ENCODE results near the gene CNTN3. TPM values are rescaled to one million over a fixed set of nuclear protein-coding genes. Genes with fewer than 3 reads are reported as not detected.

Gene CNTN3
- total RNA-seq, 1 donor from 2014 or later = 3.7 TPM

- Histone ChIP-seq H3K4me1 (ENCODE audit: control insufficient read depth in 3 of 3, insufficient read depth in 3 of 3, low read length in 3 of 3) (peaks cover 0 to 5% (median 4%) of the 10 kb centered on the region in 3 donors), H3K4me3 (ENCODE audit: low read length in 3 of 3) (no peak overlapping the region), H3K27ac (ENCODE audit: low read depth, low read length) (no peak overlapping the region), H3K9ac (ENCODE audit: low read depth in 1 of 3, low read length in 3 of 3) (no peak overlapping the region), H3K36me3 (ENCODE audit: control insufficient read depth in 3 of 3, insufficient read depth in 3 of 3, low read length in 3 of 3) (no peaks in the 10 kb centered on the region), H3K9me3 (ENCODE audit: control insufficient read depth in 3 of 3, low read length in 3 of 3) (no peaks in the 10 kb centered on the region), H3K27me3 (ENCODE audit: control insufficient read depth in 3 of 3, insufficient read depth in 3 of 3, low read length in 3 of 3) (no peaks in the 10 kb centered on the region)
Observed at GRCh38 chr3:74639681-74640080, 25.2 kb upstream of the CNTN3 start.

- no peaks in the 10 kb centered on the region for H3K27me3 ChIP-seq (ENCODE audit: control insufficient read depth in 3 of 3, insufficient read depth in 3 of 3, low read length in 3 of 3)
- H3K9ac ChIP-seq (ENCODE audit: low read depth in 1 of 3, low read length in 3 of 3) = no peak overlapping the region
- no peaks in the 10 kb centered on the region for H3K4me1 ChIP-seq (ENCODE audit: control insufficient read depth in 3 of 3, insufficient read depth in 3 of 3, low read length in 3 of 3)
- H3K4me3 ChIP-seq (ENCODE audit: low read length in 3 of 3) = no peak overlapping the region
- H3K27ac ChIP-seq (ENCODE audit: low read depth, low read length) = no peak overlapping the region
- H3K9me3 ChIP-seq (ENCODE audit: control insufficient read depth in 3 of 3, low read length in 3 of 3) = no peaks in the 10 kb centered on the region
- H3K36me3 ChIP-seq (ENCODE audit: control insufficient read depth in 3 of 3, insufficient read depth in 3 of 3, low read length in 3 of 3) = no peaks in the 10 kb centered on the region
Observed at GRCh38 chr3:74636981-74637380, 22.5 kb upstream of the CNTN3 start.

GRCh38 chr3:74633021-74633420 is 18.6 kb upstream of the CNTN3 start:
- Histone ChIP-seq H3K36me3 (ENCODE audit: control insufficient read depth in 3 of 3, insufficient read depth in 3 of 3, low read length in 3 of 3) (no peaks in the 10 kb centered on the region), H3K4me3 (ENCODE audit: low read length in 3 of 3) (no peak overlapping the region), H3K4me1 (ENCODE audit: control insufficient read depth in 3 of 3, insufficient read depth in 3 of 3, low read length in 3 of 3) (no peaks in the 10 kb centered on the region), H3K9ac (ENCODE audit: low read depth in 1 of 3, low read length in 3 of 3) (no peak overlapping the region), H3K27me3 (ENCODE audit: control insufficient read depth in 3 of 3, insufficient read depth in 3 of 3, low read length in 3 of 3) (no peaks in the 10 kb centered on the region), H3K9me3 (ENCODE audit: control insufficient read depth in 3 of 3, low read length in 3 of 3) (no peaks in the 10 kb centered on the region), H3K27ac (ENCODE audit: low read depth, low read length) (no peak overlapping the region)

- no peak overlapping the region for H3K4me3 ChIP-seq (ENCODE audit: low read length in 3 of 3)
- H3K36me3 ChIP-seq (ENCODE audit: control insufficient read depth in 3 of 3, insufficient read depth in 3 of 3, low read length in 3 of 3) = no peaks in the 10 kb centered on the region
- H3K9me3 ChIP-seq (ENCODE audit: control insufficient read depth in 3 of 3, low read length in 3 of 3) = no peaks in the 10 kb centered on the region
- no peak overlapping the region for H3K27ac ChIP-seq (ENCODE audit: low read depth, low read length)
- no peaks in the 10 kb centered on the region for H3K27me3 ChIP-seq (ENCODE audit: control insufficient read depth in 3 of 3, insufficient read depth in 3 of 3, low read length in 3 of 3)
- no peak overlapping the region for H3K9ac ChIP-seq (ENCODE audit: low read depth in 1 of 3, low read length in 3 of 3)
- no peaks in the 10 kb centered on the region for H3K4me1 ChIP-seq (ENCODE audit: control insufficient read depth in 3 of 3, insufficient read depth in 3 of 3, low read length in 3 of 3)
Observed at GRCh38 chr3:74631351-74632140, 17.1 kb upstream of the CNTN3 start.

- no peaks in the 10 kb centered on the region for H3K4me1 ChIP-seq (ENCODE audit: control insufficient read depth in 3 of 3, insufficient read depth in 3 of 3, low read length in 3 of 3)
- no peak overlapping the region for H3K4me3 ChIP-seq (ENCODE audit: low read length in 3 of 3)
- H3K9me3 ChIP-seq (ENCODE audit: control insufficient read depth in 3 of 3, low read length in 3 of 3) = no peaks in the 10 kb centered on the region
- no peak overlapping the region for H3K27ac ChIP-seq (ENCODE audit: low read depth, low read length)
- no peak overlapping the region for H3K9ac ChIP-seq (ENCODE audit: low read depth in 1 of 3, low read length in 3 of 3)
- no peaks in the 10 kb centered on the region for H3K27me3 ChIP-seq (ENCODE audit: control insufficient read depth in 3 of 3, insufficient read depth in 3 of 3, low read length in 3 of 3)
- H3K36me3 ChIP-seq (ENCODE audit: control insufficient read depth in 3 of 3, insufficient read depth in 3 of 3, low read length in 3 of 3) = no peaks in the 10 kb centered on the region
Observed at GRCh38 chr3:74630602-74631001, 16.1 kb upstream of the CNTN3 start.

GRCh38 chr3:74626011-74626410 is 11.6 kb upstream of the CNTN3 start:
- no peak overlapping the region for H3K27ac ChIP-seq (ENCODE audit: low read depth, low read length)
- no peak overlapping the region for H3K9ac ChIP-seq (ENCODE audit: low read depth in 1 of 3, low read length in 3 of 3)
- H3K27me3 ChIP-seq (ENCODE audit: control insufficient read depth in 3 of 3, insufficient read depth in 3 of 3, low read length in 3 of 3) = no peaks in the 10 kb centered on the region
- no peaks in the 10 kb centered on the region for H3K4me1 ChIP-seq (ENCODE audit: control insufficient read depth in 3 of 3, insufficient read depth in 3 of 3, low read length in 3 of 3)
- H3K9me3 ChIP-seq (ENCODE audit: control insufficient read depth in 3 of 3, low read length in 3 of 3) = no peaks in the 10 kb centered on the region
- H3K4me3 ChIP-seq (ENCODE audit: low read length in 3 of 3) = no peak overlapping the region
- H3K36me3 ChIP-seq (ENCODE audit: control insufficient read depth in 3 of 3, insufficient read depth in 3 of 3, low read length in 3 of 3) = no peaks in the 10 kb centered on the region

- no peak overlapping the region for H3K27ac ChIP-seq (ENCODE audit: low read depth, low read length)
- no peak overlapping the region for H3K9ac ChIP-seq (ENCODE audit: low read depth in 1 of 3, low read length in 3 of 3)
- no peaks in the 10 kb centered on the region for H3K36me3 ChIP-seq (ENCODE audit: control insufficient read depth in 3 of 3, insufficient read depth in 3 of 3, low read length in 3 of 3)
- H3K4me3 ChIP-seq (ENCODE audit: low read length in 3 of 3) = no peak overlapping the region
- H3K27me3 ChIP-seq (ENCODE audit: control insufficient read depth in 3 of 3, insufficient read depth in 3 of 3, low read length in 3 of 3) = no peaks in the 10 kb centered on the region
- H3K4me1 ChIP-seq (ENCODE audit: control insufficient read depth in 3 of 3, insufficient read depth in 3 of 3, low read length in 3 of 3) = no peaks in the 10 kb centered on the region
- H3K9me3 ChIP-seq (ENCODE audit: control insufficient read depth in 3 of 3, low read length in 3 of 3) = no peaks in the 10 kb centered on the region
Observed at GRCh38 chr3:74624301-74624700, 9.8 kb upstream of the CNTN3 start.

- H3K9me3 ChIP-seq (ENCODE audit: control insufficient read depth in 3 of 3, low read length in 3 of 3) = no peaks in the 10 kb centered on the region
- H3K36me3 ChIP-seq (ENCODE audit: control insufficient read depth in 3 of 3, insufficient read depth in 3 of 3, low read length in 3 of 3) = no peaks in the 10 kb centered on the region
- H3K4me1 ChIP-seq (ENCODE audit: control insufficient read depth in 3 of 3, insufficient read depth in 3 of 3, low read length in 3 of 3) = no peaks in the 10 kb centered on the region
- H3K27ac ChIP-seq (ENCODE audit: low read depth, low read length) = no peak overlapping the region
- no peak overlapping the region for H3K4me3 ChIP-seq (ENCODE audit: low read length in 3 of 3)
- H3K9ac ChIP-seq (ENCODE audit: low read depth in 1 of 3, low read length in 3 of 3) = no peak overlapping the region
- no peaks in the 10 kb centered on the region for H3K27me3 ChIP-seq (ENCODE audit: control insufficient read depth in 3 of 3, insufficient read depth in 3 of 3, low read length in 3 of 3)
Observed at GRCh38 chr3:74623261-74623836, 8.9 kb upstream of the CNTN3 start.

GRCh38 chr3:74621581-74621980 is 7.1 kb upstream of the CNTN3 start:
- Histone ChIP-seq H3K4me1 (ENCODE audit: control insufficient read depth in 3 of 3, insufficient read depth in 3 of 3, low read length in 3 of 3) (no peaks in the 10 kb centered on the region), H3K36me3 (ENCODE audit: control insufficient read depth in 3 of 3, insufficient read depth in 3 of 3, low read length in 3 of 3) (no peaks in the 10 kb centered on the region)

GRCh38 chr3:74617776-74618175 is 3.3 kb upstream of the CNTN3 start:
- no peak overlapping the region for H3K4me3 ChIP-seq (ENCODE audit: low read length in 3 of 3)
- H3K9ac ChIP-seq (ENCODE audit: low read depth in 1 of 3, low read length in 3 of 3) = no peak overlapping the region
- H3K27me3 ChIP-seq (ENCODE audit: control insufficient read depth in 3 of 3, insufficient read depth in 3 of 3, low read length in 3 of 3) = peaks cover 2 to 12% (median 8%) of the 10 kb centered on the region in 3 donors
- no peak overlapping the region for H3K27ac ChIP-seq (ENCODE audit: low read depth, low read length)
- H3K4me1 ChIP-seq (ENCODE audit: control insufficient read depth in 3 of 3, insufficient read depth in 3 of 3, low read length in 3 of 3) = peaks cover 0 to 5% (median 0%) of the 10 kb centered on the region in 3 donors
- no peaks in the 10 kb centered on the region for H3K36me3 ChIP-seq (ENCODE audit: control insufficient read depth in 3 of 3, insufficient read depth in 3 of 3, low read length in 3 of 3)
- H3K9me3 ChIP-seq (ENCODE audit: control insufficient read depth in 3 of 3, low read length in 3 of 3) = no peaks in the 10 kb centered on the region

More at GRCh38 chr3:74621581-74621980, 7.1 kb upstream of the CNTN3 start:
- H3K27ac ChIP-seq (ENCODE audit: low read depth, low read length) = no peak overlapping the region
- H3K27me3 ChIP-seq (ENCODE audit: control insufficient read depth in 3 of 3, insufficient read depth in 3 of 3, low read length in 3 of 3) = no peaks in the 10 kb centered on the region
- no peaks in the 10 kb centered on the region for H3K9me3 ChIP-seq (ENCODE audit: control insufficient read depth in 3 of 3, low read length in 3 of 3)
- H3K9ac ChIP-seq (ENCODE audit: low read depth in 1 of 3, low read length in 3 of 3) = no peak overlapping the region
- H3K4me3 ChIP-seq (ENCODE audit: low read length in 3 of 3) = no peak overlapping the region
